Prostate gland (tissue), 2 donors: ENCODE measurements around the gene CHMP6. TPM values are rescaled to one million over a fixed set of nuclear protein-coding genes. Genes with fewer than 3 reads are reported as not detected.

Source experiments
- DNase-seq: peaks from one replicate; pipeline ENCODE4 v3.0.0-alpha.2; 2019; ENCODE audit warnings: low spot score
- H3K27ac ChIP-seq, 2 donors: fragments of 200-600 bp; sonication (generic); 2 replicates each; pipeline ENCODE4 v1.5.1; 2017 to 2019
- H3K27me3 ChIP-seq: fragments of 200-600 bp; sonication (generic); replicated peaks from 2 replicates; pipeline ENCODE4 v1.5.1; 2019; ENCODE audit not compliant: insufficient read depth
- H3K36me3 ChIP-seq, 2 donors: fragments of 200-600 bp; sonication (generic); 1 replicate in 1 of 2; 2 replicates in 1 of 2; pipeline versions ENCODE4 v1.5.1 to v1.8.1; 2017 to 2019
- H3K4me1 ChIP-seq: fragments of 200-600 bp; sonication (generic); replicated peaks from 2 replicates; pipeline ENCODE4 v1.5.1; 2019
- H3K4me3 ChIP-seq, 2 donors: fragments of 200-600 bp; sonication (generic); 2 replicates each; pipeline ENCODE4 v1.5.1; 2017 to 2019
- H3K9me3 ChIP-seq: fragments of 200-600 bp; sonication (generic); 2 replicates; pipeline ENCODE4 v1.5.1; 2017
- CTCF ChIP-seq, 4 experiments: fragments of 200-600 bp in 2 of 4; fragments of 450-650 bp in 2 of 4; sonication (generic) in 2 of 4; IDR thresholded peaks; 1 replicate in 3 of 4; 2 replicates in 1 of 4; pipeline ENCODE4 v1.5.1; 2016 to 2019; ENCODE audit warnings: antibody characterized with exemption in 4 of 4, mild to moderate bottlenecking in 2 of 4, moderate library complexity in 2 of 4
- POLR2A ChIP-seq: fragments of 450-650 bp; IDR thresholded peaks from one replicate; pipeline ENCODE4 v1.6.1; 2016; ENCODE audit warnings: antibody characterized with exemption, mild to moderate bottlenecking
- POLR2AphosphoS5 ChIP-seq: sonication (generic); formaldehyde crosslinking; IDR thresholded peaks from one replicate; pipeline ENCODE4 v1.6.1; 2017; ENCODE audit warnings: antibody characterized with exemption
- WGBS: methylation state at CpG from one replicate; pipeline ENCODE4 v1.1.5; 2018; 5-methylcytosine and 5-hydroxymethylcytosine counted together
- intact Hi-C: fragments of 100-400 bp; cut with DNase I; formaldehyde crosslinking; loops from one replicate; pipeline ENCODE4 v1.14.2; 2022
- total RNA-seq, 2 donors: library from RNA; depleted of rRNA; stranded (reverse); fragments of >200 nt; gene quantifications; one replicate each; pipeline ENCODE4 v1.1.0, GENCODE V29; 2016

CHMP6 gene
- total RNA-seq, 2 donors from 2014 or later = 30.6 to 35.3 TPM

GRCh38 chr17:80995131-80995530, 3.5 kb downstream of the CHMP6 start:
- WGBS = 93% methylated on average over 13 of the region's 13 CpGs
- Histone ChIP-seq H3K27me3 (no peaks in the 10 kb centered on the region), H3K4me1 (peaks cover 10% of the 10 kb centered on the region), H3K4me3 (no peak overlapping the region), H3K9me3 (no peaks in the 10 kb centered on the region), H3K27ac (no peak overlapping the region), H3K36me3 (peaks cover 8 to 31% of the 10 kb centered on the region in 2 donors)
- DNase-seq = no peak
- TF ChIP-seq POLR2AphosphoS5 = no peak
- intact Hi-C loops = loop anchor here (10.0 kb wide), 1 partner anchor 250 kb away; no protein-coding TSS in a partner anchor

GRCh38 chr17:80996422-80997305, 5.0 kb downstream of the CHMP6 start:
- TF ChIP-seq POLR2AphosphoS5 (no peak), POLR2A (no peak), CTCF (IDR thresholded peaks at IDR 0.05) (no peak)
- intact Hi-C loops = loop anchor here (10.0 kb wide), 1 partner anchor 248 kb away; no protein-coding TSS in a partner anchor
- Histone ChIP-seq H3K27me3 (no peaks in the 10 kb centered on the region), H3K9me3 (no peaks in the 10 kb centered on the region), H3K4me1 (peaks cover 10% of the 10 kb centered on the region), H3K4me3 (no peak overlapping the region), H3K27ac (no peak overlapping the region), H3K36me3 (peaks cover 8 to 31% of the 10 kb centered on the region in 2 donors)
- no peak for DNase-seq
- WGBS = 93% methylated on average over 25 of the region's 25 CpGs

GRCh38 chr17:80997424-80998117, 5.9 kb downstream of the CHMP6 start:
- Histone ChIP-seq H3K27ac (no peak overlapping the region), H3K4me1 (peaks cover 10% of the 10 kb centered on the region), H3K9me3 (no peaks in the 10 kb centered on the region), H3K4me3 (no peak overlapping the region), H3K36me3 (peaks cover 8 to 31% of the 10 kb centered on the region in 2 donors), H3K27me3 (no peaks in the 10 kb centered on the region)
- intact Hi-C loops = loop anchor here (10.0 kb wide), 1 partner anchor 247 kb away; no protein-coding TSS in a partner anchor
- TF ChIP-seq POLR2A (no peak), POLR2AphosphoS5 (no peak), CTCF (IDR thresholded peaks at IDR 0.05) (no peak)
- no peak for DNase-seq
- WGBS = 89% methylated on average over 31 of the region's 32 CpGs

- peaks cover 4% of the 10 kb centered on the region for H3K4me1 ChIP-seq
- H3K9me3 ChIP-seq = no peaks in the 10 kb centered on the region
- H3K27me3 ChIP-seq = no peaks in the 10 kb centered on the region
- peaks cover 8 to 31% of the 10 kb centered on the region in 2 donors for H3K36me3 ChIP-seq
- intact Hi-C loops = loop anchor here (10.0 kb wide), 1 partner anchor 247 kb away; no protein-coding TSS in a partner anchor
- no peak overlapping the region for H3K27ac ChIP-seq
- DNase-seq = no peak
- WGBS = 94% methylated on average over 19 of the region's 19 CpGs
- TF ChIP-seq POLR2A (no peak), CTCF (IDR thresholded peaks at IDR 0.05) (no peak), POLR2AphosphoS5 (no peak)
- no peak overlapping the region for H3K4me3 ChIP-seq
These were observed 6.6 kb downstream of the CHMP6 start for GRCh38 chr17:80998118-80998747.
